Mucosa of gallbladder (tissue), 1 donor: ENCODE data around the gene ARHGAP11B.
"Not testable (repeated sequence)": the region's sequence is repeated elsewhere in the genome, so short reads cannot be mapped to it uniquely, and the experiment has no call there.

Source experiments
- DNase-seq: peaks from one replicate; pipeline ENCODE4 v3.0.0-alpha.2; 2020; ENCODE audit warnings: low spot score
- donor health status: DM: no; HTN: no; CAD: no.

ARHGAP11B gene

DNA sequence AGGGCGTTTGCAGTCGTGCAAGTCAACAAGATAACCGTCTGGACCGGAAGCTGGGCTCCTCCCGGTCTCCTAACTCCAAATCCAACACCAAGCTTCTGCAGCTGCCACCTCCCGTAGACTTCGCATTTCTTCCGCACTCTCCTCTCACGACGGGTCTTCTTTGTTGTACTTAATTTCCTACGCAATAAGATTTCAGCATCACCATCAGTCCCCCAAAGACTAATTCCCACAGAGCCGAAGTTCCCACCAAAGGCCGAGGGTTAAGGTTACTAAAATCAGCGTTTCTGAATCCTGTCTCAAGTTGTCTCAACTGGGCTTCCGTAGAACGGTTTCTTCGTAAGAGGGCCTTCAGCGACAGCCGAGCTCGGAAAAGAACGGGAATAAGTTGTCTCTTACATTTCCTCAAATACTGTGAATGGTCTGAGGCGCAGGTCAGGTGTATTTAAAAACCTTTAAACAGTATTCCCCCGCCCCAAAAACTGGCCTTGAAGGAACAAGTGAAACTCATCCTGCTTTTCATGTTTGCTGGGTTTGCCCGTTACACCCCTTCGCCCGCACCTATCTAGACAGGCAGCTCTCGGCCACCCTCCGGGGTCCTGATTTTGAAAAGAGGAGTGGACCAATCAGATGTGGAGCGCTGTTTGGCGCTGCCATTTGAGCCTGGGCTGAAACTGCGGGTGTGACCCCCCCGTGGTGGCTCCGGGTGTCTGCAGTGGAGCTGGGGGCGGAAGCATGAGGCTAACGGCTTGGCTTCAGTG is at the start of gene ARHGAP11B:
Gene ARHGAP11B, plus strand, starts transcription at position 693 of the 758 bp plus-strand sequence.
- DNase-seq = peak; percentile 95

DNA sequence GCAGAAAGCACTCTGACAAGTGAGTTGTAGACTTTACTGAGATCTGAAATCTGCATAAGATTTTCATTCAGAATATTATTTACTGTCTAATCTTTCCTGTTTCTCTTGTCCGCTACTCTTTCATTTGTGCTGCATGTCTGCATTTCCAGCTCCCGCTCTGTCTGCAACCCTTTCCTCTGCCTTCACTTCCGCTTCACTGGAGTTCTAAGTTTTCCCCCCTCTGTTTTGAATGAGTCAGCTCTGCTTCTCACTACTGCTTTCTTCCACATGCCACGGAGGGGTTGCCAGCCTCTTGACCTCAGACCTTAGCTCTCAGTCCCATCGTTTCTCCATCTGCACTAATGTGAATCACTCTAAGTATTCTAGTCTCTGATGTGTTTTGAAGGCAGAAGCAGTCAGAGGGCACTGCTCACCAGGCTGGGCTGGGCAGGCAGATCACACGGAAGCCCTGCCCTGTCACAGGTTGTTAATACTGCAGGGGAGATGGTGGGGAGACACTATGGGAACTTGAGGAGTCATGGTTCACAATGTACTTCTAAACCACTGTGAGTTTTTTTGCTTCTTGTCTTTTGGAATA is 46.4 kb upstream of the ARHGAP11B start:
- not testable (repeated sequence) for DNase-seq

DNA sequence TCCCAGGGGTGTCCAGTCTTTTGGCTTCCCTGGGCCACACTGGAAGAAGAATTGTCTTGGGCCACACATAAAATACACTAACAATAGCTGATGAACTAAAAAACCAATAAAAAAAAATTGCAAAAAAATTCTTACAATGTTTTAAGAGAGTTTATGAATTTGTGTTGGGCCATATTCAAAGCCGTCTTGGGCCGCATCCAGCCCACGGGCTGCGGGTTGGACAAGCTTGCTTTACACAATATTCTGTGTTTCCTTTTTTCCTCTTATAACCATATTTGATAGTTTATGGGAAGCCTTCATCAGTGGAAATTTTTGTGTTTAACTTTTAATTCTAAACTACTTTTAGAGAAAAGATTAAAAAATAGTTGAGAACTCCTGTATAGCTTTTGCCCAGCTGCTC is 45.2 kb upstream of the ARHGAP11B start:
- DNase-seq = not testable (repeated sequence)

DNA sequence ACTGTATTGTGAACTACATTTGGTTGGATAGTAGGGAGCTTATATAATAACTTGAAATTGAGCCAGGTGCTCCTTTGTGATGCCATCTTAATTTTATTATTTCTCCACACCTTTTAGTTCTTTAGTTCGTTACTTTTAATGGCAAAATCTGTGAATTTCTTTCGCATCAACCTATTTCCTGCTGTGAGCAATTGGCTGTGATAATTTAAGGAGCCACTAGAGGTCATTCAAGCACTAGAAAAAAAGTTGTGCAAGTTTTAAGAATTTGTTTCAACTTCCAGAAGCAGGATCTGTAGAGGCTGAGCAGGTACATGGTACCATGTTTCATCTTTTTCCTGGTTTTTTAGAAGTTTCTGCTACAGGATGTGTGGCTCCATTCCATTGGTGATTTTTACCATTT is 27.0 kb upstream of the ARHGAP11B start:
- DNase-seq = not testable (repeated sequence)

DNA sequence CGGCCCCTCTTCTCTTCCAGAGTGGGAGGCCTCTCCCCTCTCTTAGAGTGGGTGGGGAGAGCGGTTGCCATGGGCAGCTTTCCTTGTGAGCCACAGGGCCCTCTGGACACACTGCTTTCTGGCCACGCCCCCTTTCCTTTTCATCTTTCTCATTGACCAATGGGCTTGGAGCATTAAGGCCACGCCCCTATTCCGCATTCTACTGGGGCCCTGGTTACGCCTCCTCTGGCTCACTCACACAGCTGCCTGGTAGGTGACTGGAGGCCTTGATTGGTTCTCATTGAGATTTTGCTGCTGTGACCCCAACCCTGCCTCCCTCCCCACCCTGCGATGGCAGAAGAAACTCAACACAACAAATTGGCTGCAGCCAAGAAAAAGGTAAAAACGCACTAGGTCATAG is 22.1 kb upstream of the ARHGAP11B start, which contains the start of gene GOLGA8H:
Gene GOLGA8H, plus strand, starts transcription at position 233 of the 400 bp plus-strand sequence. Its CDS starts 98 bp downstream, at position 331.
- DNase-seq = not testable (repeated sequence)

DNA sequence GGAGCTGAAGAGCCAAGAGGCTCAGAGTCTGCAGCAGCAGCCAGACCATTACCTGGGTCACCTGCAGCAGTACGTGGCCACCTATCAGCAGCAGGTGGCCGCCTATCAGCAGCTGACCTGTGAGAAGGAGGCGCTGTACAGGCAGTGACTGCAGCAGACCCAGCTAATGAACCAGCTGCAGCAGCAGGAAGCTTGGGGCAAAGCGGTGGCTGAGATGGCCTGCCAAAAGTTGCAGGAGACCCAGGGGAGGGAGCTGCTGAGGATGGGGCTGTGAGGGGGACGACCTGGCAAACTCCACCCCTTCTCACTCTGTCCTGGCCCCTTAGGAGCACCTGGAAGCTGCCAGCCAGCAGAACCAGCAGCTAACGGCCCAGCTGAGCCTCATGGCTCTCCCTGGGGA is 13.7 kb upstream of the ARHGAP11B start:
- DNase-seq = not testable (repeated sequence)

DNA sequence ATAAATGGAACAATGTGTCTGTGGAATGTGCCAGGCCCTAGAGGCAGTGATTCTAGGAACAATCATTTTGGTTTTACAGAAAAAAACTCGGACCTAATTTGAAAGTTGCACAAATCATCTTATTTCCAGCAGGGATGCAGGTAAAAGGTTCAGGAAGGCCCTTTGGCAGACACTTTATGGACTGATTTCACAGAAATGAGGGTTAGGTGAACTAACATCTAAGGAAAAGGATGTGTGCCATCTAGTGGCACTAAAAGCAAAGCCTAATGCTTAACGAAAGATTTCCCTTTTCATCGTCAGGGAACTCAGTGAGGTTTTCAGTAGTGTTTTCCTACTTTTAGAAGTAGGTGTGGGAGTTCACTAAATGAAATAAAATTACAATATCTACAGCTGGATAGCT is 4.6 kb upstream of the ARHGAP11B start:
- not testable (repeated sequence) for DNase-seq

DNA sequence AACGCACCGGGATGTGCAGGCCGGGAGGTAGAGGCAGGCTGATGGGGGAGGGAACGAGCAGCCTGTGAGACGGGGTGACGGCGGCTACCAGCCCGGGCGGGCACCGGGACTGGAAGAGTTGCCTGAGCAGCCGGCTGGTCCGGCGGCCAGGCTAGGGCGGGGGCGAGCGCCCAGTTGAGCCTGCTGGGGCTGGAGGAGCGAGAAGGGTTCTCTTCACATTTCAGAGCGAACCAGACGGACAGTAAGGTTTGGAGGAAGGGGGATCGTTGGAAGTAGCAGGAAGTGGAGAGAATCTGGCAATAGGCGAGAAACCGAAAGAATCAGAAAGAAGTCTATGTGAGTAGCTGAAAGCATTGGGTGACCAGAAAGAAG is 252 bp downstream of the ARHGAP11B start:
- DNase-seq = not testable (repeated sequence)

DNA sequence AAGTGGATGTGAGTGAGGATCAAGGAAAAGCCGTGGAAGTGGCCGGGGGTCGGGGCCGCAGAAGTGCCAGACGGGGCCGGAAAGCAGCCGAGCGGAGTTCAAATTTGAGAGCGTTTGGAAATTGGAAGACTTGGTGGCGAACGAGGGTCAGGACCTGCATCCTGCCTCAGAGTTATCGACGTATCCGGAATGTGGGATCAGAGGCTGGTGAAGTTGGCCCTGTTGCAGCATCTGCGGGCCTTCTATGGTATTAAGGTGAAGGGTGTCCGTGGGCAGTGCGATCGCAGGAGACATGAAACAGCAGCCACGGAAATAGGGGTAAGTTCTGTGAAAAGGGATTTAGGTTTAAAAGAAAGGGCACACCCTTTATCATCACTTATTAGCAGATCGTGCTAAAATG is 704 bp downstream of the ARHGAP11B start:
- DNase-seq = not testable (repeated sequence)

DNA sequence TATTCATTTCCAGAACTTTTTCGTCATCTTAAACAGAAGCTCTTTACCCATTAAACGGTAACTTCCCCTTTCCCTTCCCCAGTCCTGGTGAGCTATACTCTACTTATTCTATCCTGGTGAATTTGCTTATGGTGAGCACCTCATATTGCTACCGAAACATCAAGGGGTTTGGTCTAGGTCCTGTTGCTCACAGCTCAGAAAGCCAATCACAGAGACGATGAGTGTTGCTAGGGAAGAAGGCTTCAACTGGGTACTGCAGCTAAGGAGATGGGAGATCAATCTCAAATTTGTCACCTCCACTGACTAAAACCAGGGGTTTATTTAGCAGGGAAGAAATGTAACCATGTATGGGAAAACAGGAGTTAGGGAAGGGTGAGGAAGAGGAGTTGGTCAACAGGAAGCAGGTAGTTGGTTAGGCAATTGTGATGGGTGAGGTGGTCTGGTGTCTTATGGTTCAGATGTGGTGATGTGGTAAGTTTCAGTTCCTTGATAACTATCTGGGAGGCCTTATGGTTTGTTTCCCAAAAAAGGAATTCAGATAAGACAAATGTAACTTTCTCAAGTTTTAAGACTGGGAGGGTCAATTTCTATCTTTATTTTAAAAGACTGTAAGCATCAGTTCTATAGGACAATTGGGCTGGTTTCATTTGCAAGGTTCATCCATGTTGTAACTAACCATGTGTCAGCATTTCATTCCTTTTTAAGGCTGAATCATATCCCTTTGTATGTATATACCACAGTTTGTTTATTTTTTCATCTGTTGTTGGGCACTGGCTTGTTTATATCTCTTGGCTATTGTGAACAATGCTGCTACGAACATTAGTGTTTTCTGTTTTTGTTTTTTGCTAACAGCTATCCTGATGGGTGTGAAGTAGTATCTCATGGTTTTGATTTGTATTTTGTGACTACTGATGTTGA is 24.3 kb downstream of the ARHGAP11B start:
- no peak for DNase-seq

DNA sequence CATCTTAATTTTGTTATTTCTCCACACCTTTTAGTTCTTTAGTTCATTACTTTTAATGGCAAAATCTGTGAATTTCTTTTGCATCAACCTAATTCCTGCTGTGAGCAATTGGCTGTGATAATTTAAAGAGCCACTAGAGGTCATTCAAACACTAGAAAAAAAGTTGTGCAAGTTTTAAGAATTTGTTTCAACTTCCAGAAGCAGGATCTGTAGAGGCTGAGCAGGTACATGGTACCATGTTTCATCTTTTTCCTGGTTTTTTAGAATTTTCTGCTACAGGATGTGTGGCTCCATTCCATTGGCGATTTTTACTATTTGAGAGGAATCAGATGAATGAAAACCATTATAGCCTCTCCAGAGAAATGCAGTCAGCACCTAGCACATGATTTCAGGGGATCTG is 35.2 kb downstream of the ARHGAP11B start:
- not testable (repeated sequence) for DNase-seq

DNA sequence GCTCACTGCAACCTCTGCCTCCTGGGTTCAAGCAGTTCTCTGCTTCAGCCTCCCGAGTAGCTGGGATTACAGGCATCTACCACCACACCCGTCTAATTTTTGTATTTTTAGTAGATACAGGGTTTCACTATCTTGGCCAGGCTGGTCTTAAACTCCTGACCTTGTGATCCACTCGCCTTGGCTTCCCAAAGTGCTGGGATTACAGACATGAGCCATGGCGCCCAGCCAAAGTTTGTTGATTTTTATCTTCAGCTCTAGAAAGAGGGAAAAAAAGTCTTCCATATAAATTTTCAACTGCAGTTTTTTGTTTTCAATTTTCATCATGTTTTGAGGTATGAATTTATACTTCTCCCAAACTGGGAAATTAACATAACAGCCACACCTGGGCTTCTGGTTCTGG is 43.7 kb downstream of the ARHGAP11B start:
- DNase-seq = not testable (repeated sequence)

DNA sequence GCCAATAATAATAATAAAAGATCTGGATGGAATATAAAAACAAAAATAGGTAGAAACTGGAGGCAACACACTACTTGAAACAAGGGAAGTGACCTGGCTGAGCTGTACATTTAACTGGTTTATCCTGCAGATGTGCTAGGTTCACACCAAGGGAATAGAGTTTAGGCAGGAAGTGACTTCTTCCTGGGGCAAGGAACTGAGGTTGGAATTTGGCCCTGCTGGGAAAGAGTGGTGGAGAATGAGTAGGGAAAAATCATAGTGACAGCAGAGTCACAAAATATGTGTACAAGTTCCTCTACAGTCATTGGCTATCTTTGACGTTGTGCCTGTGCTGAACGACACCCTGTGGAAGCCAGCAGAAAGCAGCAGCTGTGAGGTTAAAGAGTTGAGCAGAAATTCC is 44.1 kb downstream of the ARHGAP11B start:
- no peak for DNase-seq

DNA sequence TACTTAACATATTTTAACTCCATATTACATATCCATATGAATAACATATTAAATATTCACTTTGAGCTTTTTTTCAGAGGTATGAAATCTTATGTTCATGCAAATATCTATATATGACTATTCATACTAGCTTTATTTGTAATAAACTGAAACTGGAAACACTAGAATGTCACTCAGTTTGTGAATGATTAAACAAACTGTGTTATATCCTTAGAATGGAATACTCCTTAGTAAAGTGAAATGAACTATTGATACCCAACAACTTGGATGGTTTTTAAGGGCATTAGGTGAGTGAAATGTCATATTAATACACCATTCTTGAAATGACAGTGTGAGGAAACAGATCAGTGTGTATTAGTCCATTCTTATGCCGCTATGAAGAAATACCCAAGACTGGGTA is 45.4 kb downstream of the ARHGAP11B start:
- DNase-seq = no peak

DNA sequence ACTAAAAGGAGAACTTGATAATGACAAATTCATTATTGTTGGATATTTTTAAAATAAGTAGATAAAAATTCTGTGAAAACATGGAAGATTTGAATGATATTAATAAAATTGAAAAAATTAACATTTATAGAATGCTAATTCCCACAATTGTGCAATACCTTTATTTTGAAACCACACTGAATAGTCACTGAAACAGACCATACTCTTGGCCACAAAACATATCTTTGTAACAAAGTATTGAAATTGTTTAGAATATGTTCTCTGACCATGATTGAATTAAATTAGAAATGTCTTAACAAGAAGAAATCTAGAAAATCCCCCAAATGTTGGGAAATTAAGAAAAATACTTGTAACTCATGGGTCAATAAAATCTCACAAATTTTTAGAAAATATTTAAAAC is 49.2 kb downstream of the ARHGAP11B start:
- DNase-seq = no peak

DNA sequence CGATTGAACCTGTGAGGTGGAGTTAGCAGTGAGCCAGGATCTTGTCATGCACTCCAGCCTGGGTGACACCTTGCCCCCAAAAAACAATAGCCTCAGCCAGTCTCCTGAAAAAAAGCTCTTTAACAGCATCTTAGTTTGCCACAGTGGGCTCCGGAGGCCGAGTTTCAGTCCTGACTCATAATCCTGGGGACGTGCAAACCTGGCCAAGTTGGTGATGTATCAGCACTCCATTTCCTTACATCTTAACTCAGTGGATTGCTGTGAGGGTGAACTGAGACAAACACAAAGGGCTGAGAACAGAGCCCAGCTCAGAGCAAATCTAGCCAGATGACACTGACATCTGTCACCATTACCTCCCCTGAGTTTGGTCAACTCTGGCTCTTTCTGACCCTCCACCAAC is 50.0 kb downstream of the ARHGAP11B start:
- DNase-seq = not testable (repeated sequence)

DNA sequence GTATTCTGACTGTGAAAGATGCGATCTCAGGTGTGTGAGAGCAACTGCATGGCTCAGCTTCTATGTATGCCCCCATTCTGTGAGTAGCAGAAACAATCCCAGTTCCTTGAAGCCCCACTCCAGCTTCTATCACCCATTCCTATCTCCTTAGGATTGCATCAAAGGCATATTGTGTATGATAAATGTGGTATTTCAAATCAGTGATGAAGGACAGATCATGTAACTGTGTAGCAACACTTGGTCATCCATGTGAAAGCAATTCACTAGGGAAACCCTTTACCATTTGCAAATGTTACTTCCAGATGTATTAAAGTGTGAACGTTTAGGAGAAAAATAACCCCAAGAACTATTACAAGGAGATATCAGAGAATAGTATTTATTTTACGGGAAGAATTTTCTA is 55.1 kb downstream of the ARHGAP11B start:
- DNase-seq = not testable (repeated sequence)

DNA sequence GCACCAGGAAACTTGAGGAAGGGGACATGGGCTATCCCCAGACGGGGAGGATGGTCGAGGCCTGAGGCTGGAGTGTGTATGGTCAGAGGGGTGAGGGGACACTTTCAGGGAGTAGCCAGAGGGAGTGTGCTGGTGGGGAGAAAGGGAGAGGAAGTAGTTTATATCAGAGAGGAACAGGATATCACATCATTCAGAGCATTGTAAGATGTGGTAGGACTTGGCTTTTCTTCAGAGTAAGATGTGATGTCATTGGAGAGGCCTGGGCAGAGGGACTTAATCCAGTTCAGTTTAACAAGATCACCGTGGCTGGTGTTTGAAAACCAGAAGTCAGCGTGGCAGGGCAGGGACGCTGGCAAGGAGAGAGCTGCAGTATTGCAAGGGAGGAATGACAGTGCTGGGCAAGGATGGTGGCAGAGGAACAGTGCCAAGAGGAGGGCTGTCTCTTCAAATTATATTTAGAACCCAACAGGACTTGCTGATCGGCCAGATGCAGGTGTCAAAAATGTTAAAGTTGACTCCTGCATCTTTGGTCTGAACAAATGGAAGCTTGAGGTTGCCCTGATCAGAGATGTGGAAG is 59.9 kb downstream of the ARHGAP11B start:
- not testable (repeated sequence) for DNase-seq

DNA sequence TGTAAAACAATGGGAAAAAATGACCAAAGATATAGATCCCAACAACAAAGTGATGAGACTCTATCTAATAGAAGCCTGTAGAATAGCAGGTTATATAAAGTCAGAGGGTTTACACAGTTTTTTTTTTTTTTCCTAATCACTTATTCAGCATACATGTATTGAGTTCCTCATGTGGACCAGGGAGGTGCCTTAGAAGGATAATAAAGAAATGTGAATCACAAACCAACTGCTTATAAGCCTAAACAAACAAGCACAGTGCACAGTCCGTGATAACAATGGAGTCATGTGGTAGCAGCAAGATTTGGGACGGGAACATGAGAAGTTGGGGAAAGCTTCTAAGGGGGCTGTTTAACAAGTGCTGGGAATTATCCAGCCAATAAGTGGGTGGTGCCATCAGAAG is 60.7 kb downstream of the ARHGAP11B start:
- not testable (repeated sequence) for DNase-seq
